WTC11 (cell line): ENCODE results near the gene MYMK. TPM values are rescaled to one million over a fixed set of nuclear protein-coding genes. Genes with fewer than 3 reads are reported as not detected.

Source experiments
- ATAC-seq: fragments of 200-7000 bp; cut with Tn5 transposase; 2 replicates; pipeline ENCODE4 v1.10.0; 2021; ENCODE audit warnings: mild to moderate bottlenecking, moderate library complexity
- CTCF ChIA-PET: fragments of 300-600 bp; sonication (Branson Sonifier 250); formaldehyde crosslinking; loops from one replicate; lab custom pipeline; 2021; ENCODE audit warnings: antibody characterized with exemption; lab: Charles Lee
- POLR2A ChIA-PET: fragments of 350-600 bp; sonication (Branson Sonifier 250); formaldehyde crosslinking; loops from one replicate; lab custom pipeline; 2021; ENCODE audit warnings: antibody characterized with exemption; lab: Charles Lee
- DNase-seq: peaks from one replicate; pipeline ENCODE4 v3.0.0; 2021; ENCODE audit warnings: low spot score
- H3K27ac Mint-ChIP-seq: 2 replicates; pipeline ENCODE4 v1.8.0; 2021; ENCODE audit warnings: mixed read lengths
- H3K27me3 Mint-ChIP-seq: 2 replicates; pipeline ENCODE4 v1.8.0; 2021; ENCODE audit warnings: low read depth, mild to moderate bottlenecking, moderate library complexity, mixed read lengths
- H3K36me3 Mint-ChIP-seq: 2 replicates; pipeline ENCODE4 v1.8.0; 2021; ENCODE audit warnings: mixed read lengths
- H3K4me1 Mint-ChIP-seq: 2 replicates; pipeline ENCODE4 v1.8.0; 2022; ENCODE audit warnings: mixed read lengths
- H3K4me3 Mint-ChIP-seq: 2 replicates; pipeline ENCODE4 v1.8.0; 2021; ENCODE audit warnings: mild to moderate bottlenecking, moderate library complexity, mixed read lengths
- H3K9me3 Mint-ChIP-seq: 2 replicates; pipeline ENCODE4 v1.8.0; 2021; ENCODE audit warnings: mixed read lengths
- CBFB ChIP-seq: sonication (generic); formaldehyde crosslinking; IDR thresholded peaks from 2 replicates; pipeline ENCODE4 v1.8.1; 2022; ENCODE audit warnings: mild to moderate bottlenecking, low read depth, missing genetic modification reagents
- FOXJ3 ChIP-seq: sonication (generic); formaldehyde crosslinking; IDR thresholded peaks from 2 replicates; pipeline ENCODE4 v1.9.0; 2021; ENCODE audit warnings: missing genetic modification reagents, mild to moderate bottlenecking, borderline replicate concordance
- FOXK1 ChIP-seq: sonication (generic); formaldehyde crosslinking; IDR thresholded peaks from 2 replicates; pipeline ENCODE4 v1.8.0; 2022; ENCODE audit warnings: mild to moderate bottlenecking, moderate library complexity, missing genetic modification reagents
- FOXP1 ChIP-seq: sonication (generic); formaldehyde crosslinking; IDR thresholded peaks from 2 replicates; pipeline ENCODE4 v1.8.0; 2022; ENCODE audit warnings: missing genetic modification reagents, mild to moderate bottlenecking, moderate library complexity, borderline replicate concordance
- GRHL2 ChIP-seq: fragments of 250-450 bp; sonication (Bioruptor Pico); IDR thresholded peaks from 2 replicates; pipeline ENCODE4 v1.8.0; 2022; ENCODE audit warnings: mild to moderate bottlenecking, moderate library complexity; ENCODE audit not compliant: insufficient replicate concordance, severe bottlenecking
- GTF2I ChIP-seq: fragments of 250-450 bp; sonication (Bioruptor Pico); conservative IDR thresholded peaks from 2 replicates; pipeline ENCODE4 v1.4.0; 2021; ENCODE audit warnings: mild to moderate bottlenecking
- IRF2 ChIP-seq: sonication (generic); formaldehyde crosslinking; IDR thresholded peaks from 2 replicates; pipeline ENCODE4 v1.8.0; 2022; ENCODE audit warnings: low read depth, missing genetic modification reagents, borderline replicate concordance
- JUN ChIP-seq: sonication (generic); formaldehyde crosslinking; IDR thresholded peaks from 2 replicates; pipeline ENCODE4 v1.8.0; 2023; ENCODE audit warnings: mild to moderate bottlenecking, missing genetic modification reagents
- KAT7 ChIP-seq: sonication (generic); formaldehyde crosslinking; IDR thresholded peaks from 2 replicates; pipeline ENCODE4 v1.8.1; 2023; ENCODE audit warnings: missing genetic modification reagents, mild to moderate bottlenecking, borderline replicate concordance
- MXD4 ChIP-seq: fragments of 250-450 bp; sonication (Bioruptor Pico); IDR thresholded peaks from 2 replicates; pipeline ENCODE4 v1.8.0; 2021; ENCODE audit warnings: mild to moderate bottlenecking, moderate library complexity, borderline replicate concordance
- SOX15 ChIP-seq: fragments of 250-450 bp; sonication (Bioruptor Pico); IDR thresholded peaks from 2 replicates; pipeline ENCODE4 v1.9.0; 2021; ENCODE audit warnings: mild to moderate bottlenecking
- TCF7 ChIP-seq: sonication (generic); formaldehyde crosslinking; IDR thresholded peaks from 2 replicates; pipeline ENCODE4 v1.8.0; 2022; ENCODE audit warnings: mild to moderate bottlenecking, low read depth, missing genetic modification reagents, moderate library complexity
- TEAD1 ChIP-seq: sonication (generic); formaldehyde crosslinking; IDR thresholded peaks from 2 replicates; pipeline ENCODE4 v1.8.0; 2022; ENCODE audit warnings: mild to moderate bottlenecking, missing genetic modification reagents
- ZNF263 ChIP-seq: sonication (generic); formaldehyde crosslinking; IDR thresholded peaks from 2 replicates; pipeline ENCODE4 v1.8.1; 2022; ENCODE audit warnings: low read depth, mild to moderate bottlenecking, moderate library complexity, missing genetic modification reagents
- ZNF317 ChIP-seq: sonication (generic); formaldehyde crosslinking; IDR thresholded peaks from 2 replicates; pipeline ENCODE4 v1.8.1; 2023; ENCODE audit warnings: low read depth, mild to moderate bottlenecking, moderate library complexity, missing genetic modification reagents, borderline replicate concordance
- total RNA-seq: library from RNA; stranded (reverse); gene quantifications from 3 replicates; pipeline ENCODE4 v1.2.3, GENCODE V29; 2021
- TF ChIP-seq, protein P1 (sequence below): sonication (generic); formaldehyde crosslinking; conservative IDR thresholded peaks from 2 replicates; pipeline ENCODE4 v1.8.1; 2023; ENCODE audit warnings: mild to moderate bottlenecking, low read depth, missing genetic modification reagents, moderate library complexity
- TF ChIP-seq, protein P2 (sequence below): fragments of 250-450 bp; sonication (Bioruptor Pico); IDR thresholded peaks from 2 replicates; pipeline ENCODE4 v1.9.0; 2021; ENCODE audit warnings: mild to moderate bottlenecking
- TF ChIP-seq, protein P3 (sequence below): fragments of 250-450 bp; sonication (Bioruptor Pico); IDR thresholded peaks from 2 replicates; pipeline ENCODE4 v2.1.2; 2022; ENCODE audit warnings: mild to moderate bottlenecking, moderate library complexity
- TF ChIP-seq, protein P4 (sequence below): sonication (generic); formaldehyde crosslinking; IDR thresholded peaks from 2 replicates; pipeline ENCODE4 v1.8.1; 2023; ENCODE audit warnings: mild to moderate bottlenecking, moderate library complexity, missing genetic modification reagents
- TF ChIP-seq, protein P5 (sequence below): sonication (generic); formaldehyde crosslinking; IDR thresholded peaks from 2 replicates; pipeline ENCODE4 v1.8.1; 2022; ENCODE audit warnings: mild to moderate bottlenecking, moderate library complexity, missing genetic modification reagents
- TF ChIP-seq, protein P6 (sequence below): sonication (generic); formaldehyde crosslinking; IDR thresholded peaks from 2 replicates; pipeline ENCODE4 v1.8.1; 2023; ENCODE audit warnings: mild to moderate bottlenecking, missing genetic modification reagents, moderate library complexity

Gene MYMK
- total RNA-seq, 1 experiment from 2014 or later, result not detected

DNA sequence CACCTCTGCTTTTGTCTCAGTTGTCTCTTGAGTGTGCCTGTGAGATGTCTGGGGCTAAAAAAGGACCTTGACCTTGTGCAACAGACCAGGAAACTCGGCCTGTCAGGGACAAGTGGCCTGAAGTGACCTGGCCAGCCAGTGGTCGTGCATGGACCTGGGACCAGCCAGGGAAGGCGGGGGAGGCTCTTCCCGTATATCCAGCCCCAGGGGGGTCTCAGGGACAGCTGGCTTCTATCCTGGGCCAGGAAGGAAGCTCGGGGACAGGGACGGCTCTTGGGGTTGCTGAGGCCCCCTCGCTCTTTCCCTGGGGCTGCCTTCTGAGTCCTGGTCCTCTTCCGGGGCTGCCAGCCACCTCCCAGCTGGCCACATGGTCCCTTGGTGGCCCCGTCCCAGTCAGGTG, 6.5 kb upstream of the MYMK start (continued):
- TF ChIP-seq, protein P1, sequence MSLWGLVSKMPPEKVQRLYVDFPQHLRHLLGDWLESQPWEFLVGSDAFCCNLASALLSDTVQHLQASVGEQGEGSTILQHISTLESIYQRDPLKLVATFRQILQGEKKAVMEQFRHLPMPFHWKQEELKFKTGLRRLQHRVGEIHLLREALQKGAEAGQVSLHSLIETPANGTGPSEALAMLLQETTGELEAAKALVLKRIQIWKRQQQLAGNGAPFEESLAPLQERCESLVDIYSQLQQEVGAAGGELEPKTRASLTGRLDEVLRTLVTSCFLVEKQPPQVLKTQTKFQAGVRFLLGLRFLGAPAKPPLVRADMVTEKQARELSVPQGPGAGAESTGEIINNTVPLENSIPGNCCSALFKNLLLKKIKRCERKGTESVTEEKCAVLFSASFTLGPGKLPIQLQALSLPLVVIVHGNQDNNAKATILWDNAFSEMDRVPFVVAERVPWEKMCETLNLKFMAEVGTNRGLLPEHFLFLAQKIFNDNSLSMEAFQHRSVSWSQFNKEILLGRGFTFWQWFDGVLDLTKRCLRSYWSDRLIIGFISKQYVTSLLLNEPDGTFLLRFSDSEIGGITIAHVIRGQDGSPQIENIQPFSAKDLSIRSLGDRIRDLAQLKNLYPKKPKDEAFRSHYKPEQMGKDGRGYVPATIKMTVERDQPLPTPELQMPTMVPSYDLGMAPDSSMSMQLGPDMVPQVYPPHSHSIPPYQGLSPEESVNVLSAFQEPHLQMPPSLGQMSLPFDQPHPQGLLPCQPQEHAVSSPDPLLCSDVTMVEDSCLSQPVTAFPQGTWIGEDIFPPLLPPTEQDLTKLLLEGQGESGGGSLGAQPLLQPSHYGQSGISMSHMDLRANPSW (CRISPR knock-in tag), result no peak
- TF ChIP-seq, protein P2, sequence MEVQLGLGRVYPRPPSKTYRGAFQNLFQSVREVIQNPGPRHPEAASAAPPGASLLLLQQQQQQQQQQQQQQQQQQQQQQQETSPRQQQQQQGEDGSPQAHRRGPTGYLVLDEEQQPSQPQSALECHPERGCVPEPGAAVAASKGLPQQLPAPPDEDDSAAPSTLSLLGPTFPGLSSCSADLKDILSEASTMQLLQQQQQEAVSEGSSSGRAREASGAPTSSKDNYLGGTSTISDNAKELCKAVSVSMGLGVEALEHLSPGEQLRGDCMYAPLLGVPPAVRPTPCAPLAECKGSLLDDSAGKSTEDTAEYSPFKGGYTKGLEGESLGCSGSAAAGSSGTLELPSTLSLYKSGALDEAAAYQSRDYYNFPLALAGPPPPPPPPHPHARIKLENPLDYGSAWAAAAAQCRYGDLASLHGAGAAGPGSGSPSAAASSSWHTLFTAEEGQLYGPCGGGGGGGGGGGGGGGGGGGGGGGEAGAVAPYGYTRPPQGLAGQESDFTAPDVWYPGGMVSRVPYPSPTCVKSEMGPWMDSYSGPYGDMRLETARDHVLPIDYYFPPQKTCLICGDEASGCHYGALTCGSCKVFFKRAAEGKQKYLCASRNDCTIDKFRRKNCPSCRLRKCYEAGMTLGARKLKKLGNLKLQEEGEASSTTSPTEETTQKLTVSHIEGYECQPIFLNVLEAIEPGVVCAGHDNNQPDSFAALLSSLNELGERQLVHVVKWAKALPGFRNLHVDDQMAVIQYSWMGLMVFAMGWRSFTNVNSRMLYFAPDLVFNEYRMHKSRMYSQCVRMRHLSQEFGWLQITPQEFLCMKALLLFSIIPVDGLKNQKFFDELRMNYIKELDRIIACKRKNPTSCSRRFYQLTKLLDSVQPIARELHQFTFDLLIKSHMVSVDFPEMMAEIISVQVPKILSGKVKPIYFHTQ, result no peak
- TF ChIP-seq TCF7 (CRISPR knock-in tag) (no peak), GTF2I (no peak), MXD4 (CRISPR knock-in tag) (no peak), SOX15 (no peak), KAT7 (CRISPR knock-in tag) (no peak), FOXK1 (CRISPR knock-in tag) (no peak)
- TF ChIP-seq, protein P3, sequence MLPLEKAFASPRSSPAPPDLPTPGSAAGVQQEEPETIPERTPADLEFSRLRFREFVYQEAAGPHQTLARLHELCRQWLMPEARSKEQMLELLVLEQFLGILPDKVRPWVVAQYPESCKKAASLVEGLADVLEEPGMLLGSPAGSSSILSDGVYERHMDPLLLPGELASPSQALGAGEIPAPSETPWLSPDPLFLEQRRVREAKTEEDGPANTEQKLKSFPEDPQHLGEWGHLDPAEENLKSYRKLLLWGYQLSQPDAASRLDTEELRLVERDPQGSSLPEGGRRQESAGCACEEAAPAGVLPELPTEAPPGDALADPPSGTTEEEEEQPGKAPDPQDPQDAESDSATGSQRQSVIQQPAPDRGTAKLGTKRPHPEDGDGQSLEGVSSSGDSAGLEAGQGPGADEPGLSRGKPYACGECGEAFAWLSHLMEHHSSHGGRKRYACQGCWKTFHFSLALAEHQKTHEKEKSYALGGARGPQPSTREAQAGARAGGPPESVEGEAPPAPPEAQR (CRISPR knock-in tag), result no peak

DNA sequence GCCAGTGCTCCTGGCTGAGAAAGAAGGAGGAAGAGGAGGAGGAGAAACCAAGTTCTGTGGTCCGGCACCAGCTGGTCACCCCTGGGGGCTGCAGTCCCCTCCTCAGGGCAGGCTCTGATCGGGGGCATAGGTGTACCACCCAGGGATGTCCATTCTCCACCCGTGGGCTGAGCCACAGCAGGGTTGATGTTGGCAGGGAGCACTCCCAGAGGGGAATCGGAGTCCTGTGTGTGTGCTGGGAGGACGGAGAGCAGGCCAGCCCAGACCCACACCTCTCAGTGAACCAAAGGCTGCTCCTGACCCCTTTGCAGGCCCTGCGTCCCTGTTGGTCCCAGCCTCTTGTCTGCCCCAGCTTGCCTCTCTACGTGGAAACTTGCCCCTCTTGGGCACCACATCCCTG, 5.1 kb upstream of the MYMK start:
- H3K9me3 Mint-ChIP-seq, result no peaks in the 10 kb centered on the region
- CTCF ChIA-PET, result interaction anchor here (0.8 to 5.1 kb wide), 9 partner anchors 11 to 343 kb away, joined by 3 to 24 read pairs (median 4); no protein-coding TSS in a partner anchor
- TF ChIP-seq GRHL2 (CRISPR knock-in tag) (no peak), ZNF263 (CRISPR knock-in tag) (peak; percentile 69; the same call in 1 of the 2 replicates), TEAD1 (CRISPR knock-in tag) (no peak), IRF2 (no peak), CBFB (CRISPR knock-in tag) (no peak), FOXP1 (CRISPR knock-in tag) (0 out of 2 replicates have a peak, but pooled peaks have one; percentile 19), GTF2I (no peak), ZNF317 (CRISPR knock-in tag) (no peak), JUN (CRISPR knock-in tag) (no peak), FOXJ3 (CRISPR knock-in tag) (no peak)
- TF ChIP-seq, protein P4, sequence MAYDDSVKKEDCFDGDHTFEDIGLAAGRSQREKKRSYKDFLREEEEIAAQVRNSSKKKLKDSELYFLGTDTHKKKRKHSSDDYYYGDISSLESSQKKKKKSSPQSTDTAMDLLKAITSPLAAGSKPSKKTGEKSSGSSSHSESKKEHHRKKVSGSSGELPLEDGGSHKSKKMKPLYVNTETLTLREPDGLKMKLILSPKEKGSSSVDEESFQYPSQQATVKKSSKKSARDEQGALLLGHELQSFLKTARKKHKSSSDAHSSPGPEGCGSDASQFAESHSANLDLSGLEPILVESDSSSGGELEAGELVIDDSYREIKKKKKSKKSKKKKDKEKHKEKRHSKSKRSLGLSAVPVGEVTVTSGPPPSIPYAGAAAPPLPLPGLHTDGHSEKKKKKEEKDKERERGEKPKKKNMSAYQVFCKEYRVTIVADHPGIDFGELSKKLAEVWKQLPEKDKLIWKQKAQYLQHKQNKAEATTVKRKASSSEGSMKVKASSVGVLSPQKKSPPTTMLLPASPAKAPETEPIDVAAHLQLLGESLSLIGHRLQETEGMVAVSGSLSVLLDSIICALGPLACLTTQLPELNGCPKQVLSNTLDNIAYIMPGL (CRISPR knock-in tag), result no peak
- TF ChIP-seq, protein P5, sequence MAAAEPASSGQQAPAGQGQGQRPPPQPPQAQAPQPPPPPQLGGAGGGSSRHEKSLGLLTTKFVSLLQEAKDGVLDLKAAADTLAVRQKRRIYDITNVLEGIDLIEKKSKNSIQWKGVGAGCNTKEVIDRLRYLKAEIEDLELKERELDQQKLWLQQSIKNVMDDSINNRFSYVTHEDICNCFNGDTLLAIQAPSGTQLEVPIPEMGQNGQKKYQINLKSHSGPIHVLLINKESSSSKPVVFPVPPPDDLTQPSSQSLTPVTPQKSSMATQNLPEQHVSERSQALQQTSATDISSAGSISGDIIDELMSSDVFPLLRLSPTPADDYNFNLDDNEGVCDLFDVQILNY (CRISPR knock-in tag), result no peak
- TF ChIP-seq, protein P6, sequence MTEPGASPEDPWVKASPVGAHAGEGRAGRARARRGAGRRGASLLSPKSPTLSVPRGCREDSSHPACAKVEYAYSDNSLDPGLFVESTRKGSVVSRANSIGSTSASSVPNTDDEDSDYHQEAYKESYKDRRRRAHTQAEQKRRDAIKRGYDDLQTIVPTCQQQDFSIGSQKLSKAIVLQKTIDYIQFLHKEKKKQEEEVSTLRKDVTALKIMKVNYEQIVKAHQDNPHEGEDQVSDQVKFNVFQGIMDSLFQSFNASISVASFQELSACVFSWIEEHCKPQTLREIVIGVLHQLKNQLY (CRISPR knock-in tag), result no peak
- TF ChIP-seq, all 79 proteins: peak for 2
- no peak for DNase-seq
- Mint-ChIP-seq H3K4me3 (no peak overlapping the region), H3K27ac (no peak overlapping the region), H3K4me1 (peaks cover 42% of the 10 kb centered on the region), H3K36me3 (no peaks in the 10 kb centered on the region), H3K27me3 (peaks cover 17% of the 10 kb centered on the region)
- ATAC-seq, result no peak
- POLR2A ChIA-PET, result no interaction called here
